ENCODE measurements around the gene DHRS7.
"Not testable (repeated sequence)": the region's sequence is repeated elsewhere in the genome, so short reads cannot be mapped to it uniquely, and the experiment has no call there.

DHRS7 gene

GRCh38 chr14:60114881-60115280 lies 50.3 kb downstream of the DHRS7 start:
- no peak for DNase-seq
- H3K27ac ChIP-seq, result no peak overlapping the region
- H3K4me3 ChIP-seq (ENCODE audit: low read depth, low read length), result no peak overlapping the region
- H3K36me3 ChIP-seq, result peaks cover 40% of the 10 kb centered on the region
- no peaks in the 10 kb centered on the region for H3K27me3 ChIP-seq (ENCODE audit: insufficient read depth, low read depth, severe bottlenecking)
- no peak for TF ChIP-seq CTCF (IDR thresholded peaks at IDR 0.05; ENCODE audit: low read depth, low read length)
- H3K9me3 ChIP-seq (ENCODE audit: severe bottlenecking), result no peaks in the 10 kb centered on the region

- no peak for DNase-seq
- no peaks in the 10 kb centered on the region for H3K27me3 ChIP-seq (ENCODE audit: insufficient read depth, low read depth, severe bottlenecking)
- H3K27ac ChIP-seq, result no peak overlapping the region
- H3K36me3 ChIP-seq, result peaks cover 39% of the 10 kb centered on the region
- H3K4me3 ChIP-seq (ENCODE audit: low read depth, low read length), result no peak overlapping the region
- TF ChIP-seq CTCF (IDR thresholded peaks at IDR 0.05; ENCODE audit: low read depth, low read length), result no peak
- H3K9me3 ChIP-seq (ENCODE audit: severe bottlenecking), result no peaks in the 10 kb centered on the region
These were observed 53.5 kb downstream of the DHRS7 start for GRCh38 chr14:60111732-60112131.

GRCh38 chr14:60107477-60107876 lies 57.7 kb downstream of the DHRS7 start:
- DNase-seq, result no peak
- Histone ChIP-seq H3K27ac (no peak overlapping the region), H3K36me3 (peaks cover 25% of the 10 kb centered on the region), H3K4me3 (ENCODE audit: low read depth, low read length) (no peak overlapping the region), H3K27me3 (ENCODE audit: insufficient read depth, low read depth, severe bottlenecking) (no peaks in the 10 kb centered on the region), H3K9me3 (ENCODE audit: severe bottlenecking) (no peaks in the 10 kb centered on the region)
- TF ChIP-seq CTCF (IDR thresholded peaks at IDR 0.05; ENCODE audit: low read depth, low read length), result no peak

GRCh38 chr14:60106339-60106738 lies 58.9 kb downstream of the DHRS7 start:
- no peak for TF ChIP-seq CTCF (IDR thresholded peaks at IDR 0.05; ENCODE audit: low read depth, low read length)
- no peak overlapping the region for H3K27ac ChIP-seq
- peaks cover 25% of the 10 kb centered on the region for H3K36me3 ChIP-seq
- no peak for DNase-seq
- no peaks in the 10 kb centered on the region for H3K9me3 ChIP-seq (ENCODE audit: severe bottlenecking)
- no peaks in the 10 kb centered on the region for H3K27me3 ChIP-seq (ENCODE audit: insufficient read depth, low read depth, severe bottlenecking)
- H3K4me3 ChIP-seq (ENCODE audit: low read depth, low read length), result no peak overlapping the region

GRCh38 chr14:60102389-60102788 lies 62.8 kb downstream of the DHRS7 start:
- Histone ChIP-seq H3K36me3 (peaks cover 16% of the 10 kb centered on the region), H3K4me3 (ENCODE audit: low read depth, low read length) (no peak overlapping the region), H3K27ac (no peak overlapping the region), H3K9me3 (ENCODE audit: severe bottlenecking) (no peaks in the 10 kb centered on the region), H3K27me3 (ENCODE audit: insufficient read depth, low read depth, severe bottlenecking) (no peaks in the 10 kb centered on the region)
- no peak for TF ChIP-seq CTCF (IDR thresholded peaks at IDR 0.05; ENCODE audit: low read depth, low read length)
- DNase-seq, result no peak

- DNase-seq, result no peak
- H3K36me3 ChIP-seq, result peaks cover 20% of the 10 kb centered on the region
- H3K4me3 ChIP-seq (ENCODE audit: low read depth, low read length), result no peak overlapping the region
- TF ChIP-seq CTCF (IDR thresholded peaks at IDR 0.05; ENCODE audit: low read depth, low read length), result no peak
- H3K27me3 ChIP-seq (ENCODE audit: insufficient read depth, low read depth, severe bottlenecking), result no peaks in the 10 kb centered on the region
- no peaks in the 10 kb centered on the region for H3K9me3 ChIP-seq (ENCODE audit: severe bottlenecking)
- H3K27ac ChIP-seq, result no peak overlapping the region
These were observed 63.4 kb downstream of the DHRS7 start for GRCh38 chr14:60101786-60102185.

GRCh38 chr14:60099855-60100254 lies 65.3 kb downstream of the DHRS7 start:
- not testable (repeated sequence) for H3K27ac ChIP-seq; H3K27me3 ChIP-seq (ENCODE audit: insufficient read depth, low read depth, severe bottlenecking); H3K4me3 ChIP-seq (ENCODE audit: low read depth, low read length); H3K9me3 ChIP-seq (ENCODE audit: severe bottlenecking); DNase-seq
- peaks cover 20% of the 10 kb centered on the region for H3K36me3 ChIP-seq
